Stimulated activated CD4-positive, alpha-beta T cell treated with anti-CD3 and anti-CD28 coated beads, Interleukin-15, amount 100 ng/mL, for 48 hours (primary cell): Measurements from ENCODE around the gene SCG2.

Experiments
- DNase-seq, 2 donors: peaks; one replicate each; pipeline ENCODE4 v3.0.0-alpha.2; 2020; ENCODE audit warnings: low read depth in 2 of 2

SCG2 gene

GRCh38 chr2:223601932-223602666 is at the start of gene SCG2:
Gene SCG2 (minus strand): TSS chr2:223602361. CDS start chr2:223599282, 3,079 bp downstream.
- peak; percentile 6 to 10 for DNase-seq

- DNase-seq: no peak
Observed at GRCh38 chr2:223649554-223650533, 47.7 kb upstream of the SCG2 start.

- no peak for DNase-seq
Observed at GRCh38 chr2:223648755-223649154, 46.6 kb upstream of the SCG2 start.

GRCh38 chr2:223647258-223647952 is 45.2 kb upstream of the SCG2 start:
- no peak for DNase-seq

- no peak for DNase-seq
Observed at GRCh38 chr2:223644136-223644535, 42.0 kb upstream of the SCG2 start.

GRCh38 chr2:223643309-223643708 is 41.1 kb upstream of the SCG2 start:
- DNase-seq: no peak

GRCh38 chr2:223642506-223642905 is 40.3 kb upstream of the SCG2 start:
- DNase-seq: no peak

GRCh38 chr2:223641082-223641481 is 38.9 kb upstream of the SCG2 start:
- DNase-seq: no peak

- DNase-seq: no peak
Observed at GRCh38 chr2:223635080-223635479, 32.9 kb upstream of the SCG2 start.

- DNase-seq: no peak
Observed at GRCh38 chr2:223634238-223634637, 32.1 kb upstream of the SCG2 start.

GRCh38 chr2:223633656-223634055 is 31.5 kb upstream of the SCG2 start:
- no peak for DNase-seq

GRCh38 chr2:223632826-223633225 is 30.7 kb upstream of the SCG2 start:
- no peak for DNase-seq

- no peak for DNase-seq
Observed at GRCh38 chr2:223626716-223627115, 24.6 kb upstream of the SCG2 start.

- DNase-seq: no peak
Observed at GRCh38 chr2:223625652-223626051, 23.5 kb upstream of the SCG2 start.

GRCh38 chr2:223621901-223622300 is 19.7 kb upstream of the SCG2 start:
- DNase-seq: no peak

- DNase-seq: no peak
Observed at GRCh38 chr2:223619486-223620129, 17.4 kb upstream of the SCG2 start.

GRCh38 chr2:223618172-223619035 is 16.2 kb upstream of the SCG2 start:
- DNase-seq: no peak

GRCh38 chr2:223614534-223614933 is 12.4 kb upstream of the SCG2 start:
- DNase-seq: no peak

GRCh38 chr2:223613017-223613950 is 11.1 kb upstream of the SCG2 start:
- DNase-seq: no peak

- DNase-seq: no peak
Observed at GRCh38 chr2:223612501-223612900, 10.3 kb upstream of the SCG2 start.
